H9 (cell line): ENCODE data around the gene C3orf85. TPM values are rescaled to one million over a fixed set of nuclear protein-coding genes. Genes with fewer than 3 reads are reported as not detected.

ENCODE experiments used
- DNase-seq: peaks from one replicate; pipeline ENCODE4 v3.0.0-alpha.2; 2017
- H2AFZ ChIP-seq: one replicate; pipeline ENCODE4 v1.6.1; 2013; ENCODE audit warnings: mild to moderate bottlenecking, low read length, control low read depth, moderate library complexity
- H2AK5ac ChIP-seq: 2 replicates; pipeline ENCODE4 v1.6.1; 2013; ENCODE audit warnings: low read length, control low read depth, mixed read lengths; ENCODE audit not compliant: insufficient read length
- H2BK120ac ChIP-seq: one replicate; pipeline ENCODE4 v1.6.1; 2013; ENCODE audit warnings: low read depth, mild to moderate bottlenecking, low read length, control low read depth, inconsistent platforms; ENCODE audit not compliant: poor library complexity, severe bottlenecking
- H2BK12ac ChIP-seq: 2 replicates; pipeline ENCODE4 v1.6.1; 2013; ENCODE audit warnings: low read length, control low read depth, mixed read lengths, low read depth; ENCODE audit not compliant: insufficient read length
- H2BK15ac ChIP-seq: 2 replicates; pipeline ENCODE4 v1.6.1; 2013; ENCODE audit warnings: low read depth, low read length, control low read depth
- H2BK20ac ChIP-seq: one replicate; pipeline ENCODE4 v1.6.1; 2013; ENCODE audit warnings: low read depth, mild to moderate bottlenecking, low read length, control low read depth, inconsistent platforms; ENCODE audit not compliant: poor library complexity, severe bottlenecking
- H2BK5ac ChIP-seq: 2 replicates; pipeline ENCODE4 v1.6.1; 2013; ENCODE audit warnings: low read length, control low read depth, mixed read lengths; ENCODE audit not compliant: insufficient read length
- H3K14ac ChIP-seq: 2 replicates; pipeline ENCODE4 v1.6.1; 2013; ENCODE audit warnings: low read length, control low read depth; ENCODE audit not compliant: insufficient read depth
- H3K18ac ChIP-seq: 2 replicates; pipeline ENCODE4 v1.6.1; 2013; ENCODE audit warnings: low read depth, mild to moderate bottlenecking, mixed read lengths, low read length, control low read depth; ENCODE audit not compliant: insufficient read length
- H3K23ac ChIP-seq: 2 replicates; pipeline ENCODE4 v1.6.1; 2013; ENCODE audit warnings: low read length, control low read depth, mixed read lengths, low read depth; ENCODE audit not compliant: insufficient read length
- H3K23me2 ChIP-seq: 2 replicates; pipeline ENCODE4 v1.6.1; 2013; ENCODE audit warnings: low read depth, mild to moderate bottlenecking, mixed read lengths, low read length, control low read depth; ENCODE audit not compliant: insufficient read length, poor library complexity, severe bottlenecking
- H3K27ac ChIP-seq: 2 replicates; pipeline ENCODE4 v1.5.1; 2013; ENCODE audit warnings: low read length, control low read depth, mixed read lengths, low read depth; ENCODE audit not compliant: insufficient read length
- H3K27me3 ChIP-seq: 2 replicates; pipeline ENCODE4 v1.6.1; 2013; ENCODE audit warnings: low read length, control low read depth, inconsistent platforms; ENCODE audit not compliant: insufficient read depth
- H3K4ac ChIP-seq: 2 replicates; pipeline ENCODE4 v1.6.1; 2013; ENCODE audit warnings: low read depth, mild to moderate bottlenecking, control low read depth, inconsistent platforms, low read length, moderate library complexity
- H3K4me1 ChIP-seq: 2 replicates; pipeline ENCODE4 v1.6.1; 2013; ENCODE audit warnings: low read length, control low read depth, inconsistent platforms; ENCODE audit not compliant: insufficient read depth
- H3K4me2 ChIP-seq: 2 replicates; pipeline ENCODE4 v1.6.1; 2013; ENCODE audit warnings: low read length, control low read depth, mixed read lengths; ENCODE audit not compliant: insufficient read length, insufficient read depth
- H3K56ac ChIP-seq: 2 replicates; pipeline ENCODE4 v1.6.1; 2013; ENCODE audit warnings: low read depth, mild to moderate bottlenecking, mixed read lengths, low read length, control low read depth; ENCODE audit not compliant: insufficient read length
- H3K79me1 ChIP-seq: 2 replicates; pipeline ENCODE4 v1.6.1; 2013; ENCODE audit warnings: low read depth, mild to moderate bottlenecking, moderate library complexity, low read length, control low read depth, inconsistent platforms; ENCODE audit not compliant: insufficient read depth, poor library complexity, severe bottlenecking
- H3K79me2 ChIP-seq: 2 replicates; pipeline ENCODE4 v1.6.1; 2013; ENCODE audit warnings: low read length, control low read depth, inconsistent platforms; ENCODE audit not compliant: insufficient read depth
- H3K9ac ChIP-seq: 2 replicates; pipeline ENCODE4 v1.6.1; 2013; ENCODE audit warnings: low read length, control low read depth, mixed read lengths; ENCODE audit not compliant: insufficient read length; ENCODE audit errors: extremely low read depth
- H3K9me3 ChIP-seq: one replicate; pipeline ENCODE4 v1.6.1; 2013; ENCODE audit warnings: low read depth, low read length, inconsistent platforms; ENCODE audit not compliant: control insufficient read depth
- H3T11ph ChIP-seq: one replicate; pipeline ENCODE4 v1.6.1; 2013; ENCODE audit warnings: mild to moderate bottlenecking, low read length, control low read depth, inconsistent platforms
- H4K20me1 ChIP-seq: one replicate; pipeline ENCODE4 v1.6.1; 2013; ENCODE audit not compliant: control insufficient read depth, insufficient read length, insufficient read depth
- H4K5ac ChIP-seq: 2 replicates; pipeline ENCODE4 v1.6.1; 2013; ENCODE audit warnings: low read depth, mild to moderate bottlenecking, mixed read lengths, low read length, control low read depth; ENCODE audit not compliant: insufficient read length
- H4K8ac ChIP-seq: replicated peaks from 2 replicates; pipeline ENCODE4 v1.6.1; 2013; ENCODE audit warnings: low read length, control low read depth, mixed read lengths, low read depth; ENCODE audit not compliant: insufficient read length
- H4K91ac ChIP-seq: 2 replicates; pipeline ENCODE4 v1.6.1; 2013; ENCODE audit warnings: low read depth, mild to moderate bottlenecking, moderate library complexity, mixed read lengths, low read length, control low read depth; ENCODE audit not compliant: insufficient read length
- H3K27ac Mint-ChIP-seq, 3 experiments: 2 replicates in 2 of 3; 3 replicates in 1 of 3; pipeline ENCODE4 v1.8.0; 2020 to 2021; ENCODE audit warnings: mixed read lengths in 3 of 3, mild to moderate bottlenecking in 1 of 3, moderate library complexity in 1 of 3
- H3K27me3 Mint-ChIP-seq: 2 replicates; pipeline ENCODE4 v1.8.0; 2021; ENCODE audit warnings: low read depth, mild to moderate bottlenecking, moderate library complexity, mixed read lengths
- H3K36me3 Mint-ChIP-seq, 3 experiments: 2 replicates in 2 of 3; 3 replicates in 1 of 3; pipeline ENCODE4 v1.8.0; 2020 to 2021; ENCODE audit warnings: low read depth in 3 of 3, mixed read lengths in 3 of 3; ENCODE audit not compliant: insufficient read depth in 1 of 3
- H3K4me1 Mint-ChIP-seq, 2 experiments: 2 replicates each; pipeline ENCODE4 v1.8.0; 2020; ENCODE audit warnings: mixed read lengths in 2 of 2
- H3K4me3 Mint-ChIP-seq, 2 experiments: 2 replicates in 1 of 2; 3 replicates in 1 of 2; pipeline ENCODE4 v1.8.0; 2020 to 2021; ENCODE audit warnings: mild to moderate bottlenecking in 2 of 2, mixed read lengths in 2 of 2, moderate library complexity in 1 of 2
- H3K9me3 Mint-ChIP-seq, 2 experiments: 2 replicates in 1 of 2; 3 replicates in 1 of 2; pipeline ENCODE4 v1.8.0; 2020; ENCODE audit warnings: mild to moderate bottlenecking in 2 of 2, mixed read lengths in 2 of 2, moderate library complexity in 1 of 2
- WGBS: extraction: QIAGEN DNeasy Blood & Tissue Kit; methylation state at CpG from one replicate; pipeline ENCODE4 v1.1.7; 2013; ENCODE audit warnings: missing lambda C conversion rate, low lambda C conversion rate, mixed read lengths; ENCODE audit not compliant: insufficient read length; ENCODE audit errors: extremely low coverage; 5-methylcytosine and 5-hydroxymethylcytosine counted together
- total RNA-seq: library from RNA; stranded (reverse); gene quantifications from 2 replicates; pipeline ENCODE4 v1.2.1, GENCODE V29; 2021
- TF ChIP-seq, protein P1 (sequence below): fragments of 200-600 bp; sonication (generic); conservative IDR thresholded peaks from 3 replicates; pipeline ENCODE4 v1.8.0; 2021; ENCODE audit warnings: antibody characterized with exemption, mild to moderate bottlenecking

Gene C3orf85
- total RNA-seq, 1 experiment from 2014 or later, result not detected

DNA sequence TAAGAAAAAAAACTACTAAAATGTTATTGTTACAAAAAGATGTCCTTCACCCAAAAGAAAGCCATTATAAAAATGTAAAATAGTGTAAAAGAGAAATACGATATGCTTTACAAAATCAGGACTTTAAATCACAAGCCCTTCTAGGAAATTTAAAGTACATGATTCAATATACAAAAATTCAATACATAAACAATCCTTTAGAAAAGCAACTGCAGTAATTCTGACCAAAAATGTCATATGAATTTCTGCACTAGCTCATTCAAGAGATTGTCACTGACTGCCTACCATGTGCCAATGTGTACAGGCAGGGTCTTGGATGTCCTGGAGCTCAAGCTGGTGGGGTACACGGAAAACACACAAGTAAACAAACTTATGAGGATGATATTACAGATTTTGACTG is 21.1 kb upstream of the C3orf85 start:
- no peak overlapping the region for H3K56ac ChIP-seq
- H4K8ac ChIP-seq, result no peak overlapping the region
- H3K4ac ChIP-seq, result no peak overlapping the region
- H2AFZ ChIP-seq, result no peak overlapping the region
- no peaks in the 10 kb centered on the region for H3K9me3 ChIP-seq
- H2BK15ac ChIP-seq, result no peak overlapping the region
- H3K79me2 ChIP-seq, result peaks cover 2% of the 10 kb centered on the region; the same call in 1 of the 2 replicates
- H3K27ac ChIP-seq, result no peak overlapping the region
- no CpG with 5 or more reads among the region's 2 CpGs for WGBS
- TF ChIP-seq, protein P1, sequence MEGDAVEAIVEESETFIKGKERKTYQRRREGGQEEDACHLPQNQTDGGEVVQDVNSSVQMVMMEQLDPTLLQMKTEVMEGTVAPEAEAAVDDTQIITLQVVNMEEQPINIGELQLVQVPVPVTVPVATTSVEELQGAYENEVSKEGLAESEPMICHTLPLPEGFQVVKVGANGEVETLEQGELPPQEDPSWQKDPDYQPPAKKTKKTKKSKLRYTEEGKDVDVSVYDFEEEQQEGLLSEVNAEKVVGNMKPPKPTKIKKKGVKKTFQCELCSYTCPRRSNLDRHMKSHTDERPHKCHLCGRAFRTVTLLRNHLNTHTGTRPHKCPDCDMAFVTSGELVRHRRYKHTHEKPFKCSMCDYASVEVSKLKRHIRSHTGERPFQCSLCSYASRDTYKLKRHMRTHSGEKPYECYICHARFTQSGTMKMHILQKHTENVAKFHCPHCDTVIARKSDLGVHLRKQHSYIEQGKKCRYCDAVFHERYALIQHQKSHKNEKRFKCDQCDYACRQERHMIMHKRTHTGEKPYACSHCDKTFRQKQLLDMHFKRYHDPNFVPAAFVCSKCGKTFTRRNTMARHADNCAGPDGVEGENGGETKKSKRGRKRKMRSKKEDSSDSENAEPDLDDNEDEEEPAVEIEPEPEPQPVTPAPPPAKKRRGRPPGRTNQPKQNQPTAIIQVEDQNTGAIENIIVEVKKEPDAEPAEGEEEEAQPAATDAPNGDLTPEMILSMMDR, result no peak
- DNase-seq, result no peak
- H4K20me1 ChIP-seq, result no peaks in the 10 kb centered on the region
- H3K27ac Mint-ChIP-seq, result no peak overlapping the region
- H2BK120ac ChIP-seq, result no peak overlapping the region
- no peaks in the 10 kb centered on the region for H3K4me1 Mint-ChIP-seq
- no peak overlapping the region for H4K91ac ChIP-seq
- no peak overlapping the region for H2AK5ac ChIP-seq
- no peak overlapping the region for H3K18ac ChIP-seq
- H3K79me1 ChIP-seq, result no peaks in the 10 kb centered on the region
- H3K4me3 Mint-ChIP-seq, result no peak overlapping the region
- no peaks in the 10 kb centered on the region for H3K27me3 ChIP-seq
- no peak overlapping the region for H3K14ac ChIP-seq
- H2BK20ac ChIP-seq, result no peak overlapping the region
- H2BK5ac ChIP-seq, result no peak overlapping the region
- H3K36me3 Mint-ChIP-seq, result no peaks in the 10 kb centered on the region
- H3K9ac ChIP-seq, result no peak overlapping the region
- H3K27me3 Mint-ChIP-seq, result no peaks in the 10 kb centered on the region
- H3K4me1 ChIP-seq, result no peaks in the 10 kb centered on the region
- H4K5ac ChIP-seq, result no peak overlapping the region
- no peak overlapping the region for H3K4me2 ChIP-seq
- H3K9me3 Mint-ChIP-seq, result no peaks in the 10 kb centered on the region
- H3K23ac ChIP-seq, result no peak overlapping the region
- H3K23me2 ChIP-seq, result no peaks in the 10 kb centered on the region
- no peak overlapping the region for H2BK12ac ChIP-seq
- no peak overlapping the region for H3T11ph ChIP-seq
